Type B pancreatic cell (in vitro differentiated cells): ENCODE results near the gene DCPS. TPM values are rescaled to one million over a fixed set of nuclear protein-coding genes. Genes with fewer than 3 reads are reported as not detected.

Source experiments
- DNase-seq: peaks from one replicate; pipeline ENCODE4 v3.0.0; 2021; ENCODE audit warnings: mixed read lengths; ENCODE audit not compliant: unreplicated experiment; ENCODE audit errors: extremely low spot score
- H3K27ac Mint-ChIP-seq: 2 replicates; pipeline ENCODE4 v1.8.0; 2021; ENCODE audit warnings: mild to moderate bottlenecking, mixed read lengths
- H3K27me3 Mint-ChIP-seq: 2 replicates; pipeline ENCODE4 v1.8.0; 2021; ENCODE audit warnings: mixed read lengths
- H3K36me3 Mint-ChIP-seq: 2 replicates; pipeline ENCODE4 v1.8.0; 2021; ENCODE audit warnings: mixed read lengths
- H3K4me1 Mint-ChIP-seq: one replicate; pipeline ENCODE4 v1.8.0; 2021; ENCODE audit warnings: mixed read lengths; ENCODE audit not compliant: unreplicated experiment
- H3K4me3 Mint-ChIP-seq: 2 replicates; pipeline ENCODE4 v1.8.0; 2021; ENCODE audit warnings: mild to moderate bottlenecking, mixed read lengths
- H3K9me3 Mint-ChIP-seq: 2 replicates; pipeline ENCODE4 v1.8.0; 2021; ENCODE audit warnings: mixed read lengths
- CTCF ChIP-seq: fragments of 200-600 bp; sonication (generic); conservative IDR thresholded peaks from 2 replicates; pipeline ENCODE4 v1.5.0; 2021; ENCODE audit warnings: antibody characterized with exemption, mild to moderate bottlenecking
- total RNA-seq: library from RNA; stranded (reverse); gene quantifications from 2 replicates; pipeline ENCODE4 v1.2.1, GENCODE V29; 2021; ENCODE audit warnings: low replicate concordance

The DCPS gene
- total RNA-seq, 1 donor from 2014 or later: 17.6 TPM

- Mint-ChIP-seq H3K36me3 (peaks cover 9% of the 10 kb centered on the region), H3K27me3 (no peaks in the 10 kb centered on the region), H3K4me1 (peaks cover 34% of the 10 kb centered on the region), H3K4me3 (no peak overlapping the region), H3K9me3 (no peaks in the 10 kb centered on the region), H3K27ac (peak overlapping the region; percentile 62)
- TF ChIP-seq CTCF: no peak
- no peak for DNase-seq
Observed at GRCh38 chr11:126334659-126335462, 31.0 kb downstream of the DCPS start.

- DNase-seq: no peak
- no peak for TF ChIP-seq CTCF
Observed at GRCh38 chr11:126335463-126335760, 31.6 kb downstream of the DCPS start.

GRCh38 chr11:126336138-126336541 is 32.3 kb downstream of the DCPS start:
- H3K27me3 Mint-ChIP-seq: no peaks in the 10 kb centered on the region
- no peak for TF ChIP-seq CTCF
- peak overlapping the region; percentile 26 for H3K27ac Mint-ChIP-seq
- H3K4me1 Mint-ChIP-seq: peaks cover 42% of the 10 kb centered on the region
- no peaks in the 10 kb centered on the region for H3K9me3 Mint-ChIP-seq
- no peak for DNase-seq
- H3K4me3 Mint-ChIP-seq: no peak overlapping the region
- peaks cover 9% of the 10 kb centered on the region for H3K36me3 Mint-ChIP-seq

More at GRCh38 chr11:126335463-126335760, 31.6 kb downstream of the DCPS start:
- Mint-ChIP-seq H3K4me1 (peaks cover 36% of the 10 kb centered on the region), H3K4me3 (no peak overlapping the region), H3K27me3 (no peaks in the 10 kb centered on the region), H3K27ac (no peak overlapping the region), H3K9me3 (no peaks in the 10 kb centered on the region), H3K36me3 (peaks cover 9% of the 10 kb centered on the region)

GRCh38 chr11:126336671-126337101 is 32.8 kb downstream of the DCPS start:
- Mint-ChIP-seq H3K36me3 (peaks cover 14% of the 10 kb centered on the region), H3K27me3 (no peaks in the 10 kb centered on the region), H3K27ac (peak overlapping the region; percentile 26), H3K4me3 (no peak overlapping the region), H3K9me3 (no peaks in the 10 kb centered on the region), H3K4me1 (peaks cover 48% of the 10 kb centered on the region)
- DNase-seq: no peak
- TF ChIP-seq CTCF: no peak

- no peak for TF ChIP-seq CTCF
- peaks cover 52% of the 10 kb centered on the region for H3K4me1 Mint-ChIP-seq
- peaks cover 18% of the 10 kb centered on the region for H3K36me3 Mint-ChIP-seq
- no peaks in the 10 kb centered on the region for H3K9me3 Mint-ChIP-seq
- H3K27me3 Mint-ChIP-seq: no peaks in the 10 kb centered on the region
- H3K4me3 Mint-ChIP-seq: no peak overlapping the region
- no peak overlapping the region for H3K27ac Mint-ChIP-seq
- no peak for DNase-seq
Observed at GRCh38 chr11:126337126-126337473, 33.2 kb downstream of the DCPS start.
